PC-9 (cell line): Measurements from ENCODE around the gene PCLAF.
"Not testable (repeated sequence)": the region's sequence is repeated elsewhere in the genome, so short reads cannot be mapped to it uniquely, and the experiment has no call there.

Experiments
- EZH2 ChIP-seq: fragments of 200-600 bp; sonication (generic); IDR thresholded peaks from 2 replicates; pipeline ENCODE4 v1.8.0; 2017; ENCODE audit warnings: antibody characterized with exemption, low read depth
- TF ChIP-seq, protein P1 (sequence below): fragments of 200-600 bp; sonication (generic); conservative IDR thresholded peaks from 2 replicates; pipeline ENCODE4 v1.6.1; 2017; ENCODE audit warnings: mixed run types, antibody characterized with exemption, mild to moderate bottlenecking, moderate library complexity

DNA sequence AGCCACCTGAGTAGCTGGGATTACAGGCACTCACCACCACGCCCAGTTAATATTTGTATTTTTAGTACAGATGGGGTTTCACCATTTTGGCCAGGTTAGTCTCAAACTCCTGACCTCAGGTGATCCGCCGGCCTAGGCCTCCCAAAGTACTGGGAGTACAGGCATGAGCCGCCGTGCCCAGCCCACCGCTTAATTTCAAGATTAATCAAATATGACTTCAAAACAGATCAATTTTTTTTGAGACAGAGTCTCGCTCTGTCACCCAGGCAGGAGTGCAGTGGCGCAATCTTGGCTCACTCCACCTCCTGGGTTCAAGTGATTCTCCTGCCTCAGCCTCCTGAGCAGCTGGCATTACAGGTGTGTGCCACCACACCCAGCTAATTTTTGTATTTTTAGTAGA lies 9.9 kb downstream of the PCLAF start:
- TF ChIP-seq, protein P1, sequence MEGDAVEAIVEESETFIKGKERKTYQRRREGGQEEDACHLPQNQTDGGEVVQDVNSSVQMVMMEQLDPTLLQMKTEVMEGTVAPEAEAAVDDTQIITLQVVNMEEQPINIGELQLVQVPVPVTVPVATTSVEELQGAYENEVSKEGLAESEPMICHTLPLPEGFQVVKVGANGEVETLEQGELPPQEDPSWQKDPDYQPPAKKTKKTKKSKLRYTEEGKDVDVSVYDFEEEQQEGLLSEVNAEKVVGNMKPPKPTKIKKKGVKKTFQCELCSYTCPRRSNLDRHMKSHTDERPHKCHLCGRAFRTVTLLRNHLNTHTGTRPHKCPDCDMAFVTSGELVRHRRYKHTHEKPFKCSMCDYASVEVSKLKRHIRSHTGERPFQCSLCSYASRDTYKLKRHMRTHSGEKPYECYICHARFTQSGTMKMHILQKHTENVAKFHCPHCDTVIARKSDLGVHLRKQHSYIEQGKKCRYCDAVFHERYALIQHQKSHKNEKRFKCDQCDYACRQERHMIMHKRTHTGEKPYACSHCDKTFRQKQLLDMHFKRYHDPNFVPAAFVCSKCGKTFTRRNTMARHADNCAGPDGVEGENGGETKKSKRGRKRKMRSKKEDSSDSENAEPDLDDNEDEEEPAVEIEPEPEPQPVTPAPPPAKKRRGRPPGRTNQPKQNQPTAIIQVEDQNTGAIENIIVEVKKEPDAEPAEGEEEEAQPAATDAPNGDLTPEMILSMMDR: not testable (repeated sequence)
- TF ChIP-seq EZH2: not testable (repeated sequence)
